Progenitor cell of endocrine pancreas (in vitro differentiated cells): Measurements from ENCODE around the gene LBHD1. TPM values are rescaled to one million over a fixed set of nuclear protein-coding genes. Genes with fewer than 3 reads are reported as not detected.
"Not testable (repeated sequence)": the region's sequence is repeated elsewhere in the genome, so short reads cannot be mapped to it uniquely, and the experiment has no call there.

Experiments
- DNase-seq: peaks from one replicate; pipeline ENCODE4 v3.0.0; 2021; ENCODE audit warnings: low spot score; ENCODE audit not compliant: unreplicated experiment
- H3K27ac Mint-ChIP-seq: 2 replicates; pipeline ENCODE4 v1.8.0; 2021; ENCODE audit warnings: mild to moderate bottlenecking, moderate library complexity, mixed read lengths
- H3K27me3 Mint-ChIP-seq: 2 replicates; pipeline ENCODE4 v1.8.0; 2021; ENCODE audit warnings: mixed read lengths
- H3K36me3 Mint-ChIP-seq: 2 replicates; pipeline ENCODE4 v1.8.0; 2022; ENCODE audit warnings: mixed read lengths; ENCODE audit not compliant: insufficient read depth
- H3K4me1 Mint-ChIP-seq: 2 replicates; pipeline ENCODE4 v1.8.0; 2021; ENCODE audit warnings: low read depth, mixed read lengths
- H3K4me3 Mint-ChIP-seq: 2 replicates; pipeline ENCODE4 v1.8.0; 2021; ENCODE audit warnings: low read depth, mild to moderate bottlenecking, moderate library complexity, mixed read lengths
- H3K9me3 Mint-ChIP-seq: 2 replicates; pipeline ENCODE4 v1.8.0; 2021; ENCODE audit warnings: low read depth, mixed read lengths
- CTCF ChIP-seq: fragments of 200-600 bp; sonication (generic); IDR thresholded peaks from one replicate; pipeline ENCODE4 v1.5.0; 2021; ENCODE audit warnings: antibody characterized with exemption, mild to moderate bottlenecking; ENCODE audit not compliant: unreplicated experiment
- total RNA-seq: library from RNA; stranded (reverse); gene quantifications from 2 replicates; pipeline ENCODE4 v1.2.1, GENCODE V29; 2021

The LBHD1 gene
- total RNA-seq, 1 donor from 2014 or later: 9.3 TPM

GRCh38 chr11:62632492-62632891 is 39.6 kb downstream of the LBHD1 start:
- Mint-ChIP-seq H3K9me3 (no peaks in the 10 kb centered on the region), H3K36me3 (peaks cover 36% of the 10 kb centered on the region), H3K27ac (peak overlapping the region; percentile 86), H3K4me3 (no peak overlapping the region), H3K4me1 (no peaks in the 10 kb centered on the region), H3K27me3 (no peaks in the 10 kb centered on the region)
- no peak for TF ChIP-seq CTCF
- no peak for DNase-seq

- H3K27me3 Mint-ChIP-seq: no peaks in the 10 kb centered on the region
- no peak overlapping the region for H3K4me3 Mint-ChIP-seq
- H3K9me3 Mint-ChIP-seq: no peaks in the 10 kb centered on the region
- no peak for DNase-seq
- peaks cover 30% of the 10 kb centered on the region for H3K36me3 Mint-ChIP-seq
- H3K27ac Mint-ChIP-seq: peak overlapping the region; percentile 36
- H3K4me1 Mint-ChIP-seq: no peaks in the 10 kb centered on the region
- no peak for TF ChIP-seq CTCF
Observed at GRCh38 chr11:62627713-62628112, 44.4 kb downstream of the LBHD1 start.

- no peaks in the 10 kb centered on the region for H3K9me3 Mint-ChIP-seq
- peaks cover 13% of the 10 kb centered on the region for H3K4me1 Mint-ChIP-seq
- no peak for DNase-seq
- peaks cover 12% of the 10 kb centered on the region for H3K36me3 Mint-ChIP-seq
- TF ChIP-seq CTCF: no peak
- peak overlapping the region; percentile 93 for H3K4me3 Mint-ChIP-seq
- H3K27ac Mint-ChIP-seq: peak overlapping the region; percentile 98
- no peaks in the 10 kb centered on the region for H3K27me3 Mint-ChIP-seq
Observed at GRCh38 chr11:62622476-62623089, 49.5 kb downstream of the LBHD1 start.

GRCh38 chr11:62621567-62622470 is 50.2 kb downstream of the LBHD1 start, which contains the start of gene B3GAT3:
Gene B3GAT3, minus strand, starts transcription at chr11:62621986. Its CDS starts 39 bp downstream, at chr11:62621947.
- no peaks in the 10 kb centered on the region for H3K27me3 Mint-ChIP-seq
- peak within 1 kb of the TSS; percentile 93 for H3K4me3 Mint-ChIP-seq
- H3K36me3 Mint-ChIP-seq: peaks cover 8% of the 10 kb centered on the region
- peak; percentile 11 for TF ChIP-seq CTCF
- no peaks in the 10 kb centered on the region for H3K9me3 Mint-ChIP-seq
- peak within 1 kb of the TSS; percentile 98 for H3K27ac Mint-ChIP-seq
- peak; percentile 97 for DNase-seq
- H3K4me1 Mint-ChIP-seq: peaks cover 13% of the 10 kb centered on the region

- Mint-ChIP-seq H3K4me1 (peaks cover 13% of the 10 kb centered on the region), H3K9me3 (no peaks in the 10 kb centered on the region), H3K27me3 (no peaks in the 10 kb centered on the region), H3K36me3 (peaks cover 6% of the 10 kb centered on the region), H3K27ac (peak overlapping the region; percentile 94), H3K4me3 (peak overlapping the region; percentile 93)
- no peak for TF ChIP-seq CTCF
- no peak for DNase-seq
Observed at GRCh38 chr11:62621027-62621566, 51.0 kb downstream of the LBHD1 start.

- peaks cover 10% of the 10 kb centered on the region for H3K4me1 Mint-ChIP-seq
- H3K36me3 Mint-ChIP-seq, H3K27me3 Mint-ChIP-seq, H3K27ac Mint-ChIP-seq, DNase-seq, H3K4me3 Mint-ChIP-seq, H3K9me3 Mint-ChIP-seq: not testable (repeated sequence)
Observed at GRCh38 chr11:62616957-62617356, 55.1 kb downstream of the LBHD1 start.
